GM10847 (cell line): ENCODE results near the gene TTBK1.

Experiments used
- POLR2A ChIP-seq: IDR thresholded peaks from 2 replicates; pipeline ENCODE4 v1.6.1; 2011; ENCODE audit not compliant: insufficient read length; ENCODE audit errors: extremely low read depth

The TTBK1 gene

GRCh38 chr6:43240950-43241349, 2.3 kb upstream of the TTBK1 start:
- TF ChIP-seq POLR2A = no peak

GRCh38 chr6:43241446-43241845, 1.8 kb upstream of the TTBK1 start:
- no peak for TF ChIP-seq POLR2A

- no peak for TF ChIP-seq POLR2A
Measured at GRCh38 chr6:43243664-43244321, 512 bp downstream of the TTBK1 start.

- TF ChIP-seq POLR2A = no peak
Measured at GRCh38 chr6:43246301-43247113, 3.2 kb downstream of the TTBK1 start.

GRCh38 chr6:43247114-43247999, 4.1 kb downstream of the TTBK1 start:
- no peak for TF ChIP-seq POLR2A

GRCh38 chr6:43248101-43248500, 4.8 kb downstream of the TTBK1 start:
- TF ChIP-seq POLR2A = no peak

GRCh38 chr6:43248791-43249190, 5.5 kb downstream of the TTBK1 start:
- no peak for TF ChIP-seq POLR2A

GRCh38 chr6:43250992-43251373, 7.7 kb downstream of the TTBK1 start:
- no peak for TF ChIP-seq POLR2A

- no peak for TF ChIP-seq POLR2A
Measured at GRCh38 chr6:43253401-43253800, 10.1 kb downstream of the TTBK1 start.

- TF ChIP-seq POLR2A = no peak
Measured at GRCh38 chr6:43254138-43254817, 11.0 kb downstream of the TTBK1 start.

GRCh38 chr6:43254846-43255245, 11.6 kb downstream of the TTBK1 start:
- TF ChIP-seq POLR2A = no peak

- no peak for TF ChIP-seq POLR2A
Measured at GRCh38 chr6:43255408-43256054, 12.2 kb downstream of the TTBK1 start.

GRCh38 chr6:43256670-43257366, 13.5 kb downstream of the TTBK1 start:
- no peak for TF ChIP-seq POLR2A
